H1 (cell line): Measurements from ENCODE around the gene NEURL2. TPM values are rescaled to one million over a fixed set of nuclear protein-coding genes. Genes with fewer than 3 reads are reported as not detected.

Experiments used
- BACH1 ChIP-seq: IDR thresholded peaks from 2 replicates; pipeline ENCODE4 v1.6.1; 2012; ENCODE audit warnings: low read length, improper control_type of control experiment
- FOSL1 ChIP-seq: IDR thresholded peaks from 2 replicates; pipeline ENCODE4 v1.6.1; 2011; ENCODE audit warnings: mild to moderate bottlenecking, low read depth, low read length, moderate library complexity; ENCODE audit not compliant: insufficient read depth
- RXRA ChIP-seq: IDR thresholded peaks from 2 replicates; pipeline ENCODE4 v1.6.1; 2011; ENCODE audit warnings: low read depth, mild to moderate bottlenecking, low read length, moderate library complexity; ENCODE audit not compliant: insufficient read depth
- SP2 ChIP-seq: IDR thresholded peaks from 2 replicates; pipeline ENCODE4 v1.6.1; 2012; ENCODE audit warnings: mild to moderate bottlenecking, low read length, inconsistent platforms
- SRF ChIP-seq: IDR thresholded peaks from 2 replicates; pipeline ENCODE4 v1.6.1; 2011; ENCODE audit warnings: mild to moderate bottlenecking, low read depth, low read length, moderate library complexity
- YY1 ChIP-seq: IDR thresholded peaks from 2 replicates; pipeline ENCODE4 v1.6.1; 2011; ENCODE audit warnings: low read depth, mild to moderate bottlenecking, low read length
- polyA plus RNA-seq, 7 experiments: library from polyadenylated mRNA; depleted of rRNA in 3 of 7; stranded (reverse) in 5 of 7; unstranded in 2 of 7; fragments of >200 nt in 5 of 7; fragments of 200-250 nt in 2 of 7; gene quantifications; 1 replicate in 5 of 7; 2 replicates in 1 of 7; 4 replicates in 1 of 7; pipeline versions ENCODE4 v1.2.1 to v1.2.3, GENCODE V29; 2011 to 2013; ENCODE audit warnings: missing spikeins in 2 of 7, mixed read lengths in 2 of 7
- total RNA-seq: library from RNA; stranded (reverse); fragmentation: NEBNext Ultra II Directional; extraction: Animal tissue kit (Norgen Biotek cat#: 25700); gene quantifications from 2 replicates; pipeline ENCODE4 v1.2.1, GENCODE V29; 2021

NEURL2 gene
- total and polyA plus RNA-seq, 2 of the 8 experiments (the other 6 are each of a cell fraction or from before 2014, with no cell fraction given), result 6.9 TPM

DNA sequence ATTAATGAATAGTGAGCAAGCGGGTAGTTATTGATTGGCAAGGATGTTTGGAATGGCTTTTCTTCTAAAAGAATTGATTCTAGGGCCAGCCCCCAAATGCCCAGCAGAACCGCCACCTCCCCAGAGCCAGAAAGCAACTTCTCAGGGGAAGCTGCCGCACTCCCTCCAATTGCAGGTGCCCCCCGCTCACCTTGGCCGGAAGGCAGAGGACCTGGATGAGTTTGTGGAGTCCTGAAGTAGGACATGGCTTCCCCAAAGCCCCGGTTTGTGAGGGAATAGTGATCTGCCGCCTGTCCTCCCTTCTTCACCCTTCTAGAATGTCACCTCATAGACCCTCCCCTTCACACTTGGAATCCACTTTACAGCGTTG, 3.7 kb downstream of the NEURL2 start, which contains the start of gene SPATA25 (continued):
- TF ChIP-seq RXRA, result no peak
- TF ChIP-seq SRF, result no peak
- no peak for TF ChIP-seq SP2
- TF ChIP-seq YY1, result no peak
- TF ChIP-seq FOSL1, result no peak
- TF ChIP-seq BACH1, result no peak
